ENCODE results near the gene ROCK2. TPM values are rescaled to one million over a fixed set of nuclear protein-coding genes. Genes with fewer than 3 reads are reported as not detected.

ROCK2 gene
- total and polyA plus RNA-seq, 4 donors = 5.3 to 31.0 (median 12.2) TPM

DNA sequence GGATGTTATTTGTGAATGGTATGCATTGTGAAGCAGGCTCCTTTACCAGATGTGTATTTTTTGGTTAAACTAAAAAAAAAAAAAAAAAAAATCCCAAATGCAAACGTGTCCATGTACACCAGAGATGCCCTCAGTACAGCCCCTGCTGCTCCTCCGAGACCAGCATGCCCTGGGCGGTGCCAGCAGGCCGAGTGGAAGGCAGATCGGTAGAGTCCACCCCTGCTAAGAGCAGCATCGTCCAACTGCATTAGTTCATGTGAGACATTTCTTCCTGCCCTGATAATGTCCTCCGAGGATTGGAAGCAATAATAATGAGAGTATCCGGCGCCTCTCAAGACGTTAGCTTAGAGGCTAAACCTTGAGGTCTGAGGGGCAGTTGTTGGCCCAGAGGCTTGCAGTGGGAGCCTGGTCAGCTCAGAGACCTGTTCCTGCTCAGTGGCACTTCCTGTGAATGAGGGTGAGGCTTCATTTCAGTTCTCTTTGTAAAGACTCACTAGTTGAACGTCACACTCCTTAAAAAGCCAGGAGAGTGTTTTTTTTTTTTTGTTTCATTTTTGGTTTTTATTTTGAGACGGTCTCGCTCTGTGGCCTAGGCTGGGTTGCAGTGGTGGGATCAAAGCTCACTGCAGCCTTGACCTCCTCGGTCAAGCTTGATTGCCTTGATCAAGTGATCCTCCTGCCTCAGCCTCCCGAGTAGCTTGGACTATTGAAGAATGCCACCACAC, 183.5 kb downstream of the ROCK2 start (continued):
- TF ChIP-seq, protein P1, sequence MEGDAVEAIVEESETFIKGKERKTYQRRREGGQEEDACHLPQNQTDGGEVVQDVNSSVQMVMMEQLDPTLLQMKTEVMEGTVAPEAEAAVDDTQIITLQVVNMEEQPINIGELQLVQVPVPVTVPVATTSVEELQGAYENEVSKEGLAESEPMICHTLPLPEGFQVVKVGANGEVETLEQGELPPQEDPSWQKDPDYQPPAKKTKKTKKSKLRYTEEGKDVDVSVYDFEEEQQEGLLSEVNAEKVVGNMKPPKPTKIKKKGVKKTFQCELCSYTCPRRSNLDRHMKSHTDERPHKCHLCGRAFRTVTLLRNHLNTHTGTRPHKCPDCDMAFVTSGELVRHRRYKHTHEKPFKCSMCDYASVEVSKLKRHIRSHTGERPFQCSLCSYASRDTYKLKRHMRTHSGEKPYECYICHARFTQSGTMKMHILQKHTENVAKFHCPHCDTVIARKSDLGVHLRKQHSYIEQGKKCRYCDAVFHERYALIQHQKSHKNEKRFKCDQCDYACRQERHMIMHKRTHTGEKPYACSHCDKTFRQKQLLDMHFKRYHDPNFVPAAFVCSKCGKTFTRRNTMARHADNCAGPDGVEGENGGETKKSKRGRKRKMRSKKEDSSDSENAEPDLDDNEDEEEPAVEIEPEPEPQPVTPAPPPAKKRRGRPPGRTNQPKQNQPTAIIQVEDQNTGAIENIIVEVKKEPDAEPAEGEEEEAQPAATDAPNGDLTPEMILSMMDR (IDR thresholded peaks at IDR 0.05; ENCODE audit: low read depth, low read length, missing input control) = no peak
- no peak for TF ChIP-seq NR2F2 (IDR thresholded peaks at IDR 0.05)

DNA sequence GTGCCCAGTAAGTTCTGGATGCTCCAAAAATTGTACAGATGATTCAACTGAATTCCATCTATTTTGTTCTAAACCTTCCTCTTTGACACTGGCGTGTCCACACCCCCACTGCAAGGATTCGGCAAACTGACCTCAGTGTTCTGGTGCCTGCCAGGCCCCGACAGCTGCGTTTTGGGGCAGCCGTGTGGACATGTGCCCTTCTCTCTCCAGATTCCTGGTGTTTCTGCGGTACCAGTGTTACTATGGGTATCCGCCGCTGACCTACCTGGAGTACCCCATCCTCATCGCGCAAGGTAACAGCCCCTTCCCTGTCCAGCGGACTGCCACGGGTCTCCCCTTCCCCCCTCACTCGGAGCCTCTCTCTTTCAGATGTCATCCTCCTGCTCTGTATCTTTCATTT, 184.2 kb downstream of the ROCK2 start:
- Histone ChIP-seq H3K4me3 (ENCODE audit: low read depth in 1 of 3, low read length in 3 of 3) (no peak overlapping the region), H3K9ac (ENCODE audit: low read depth in 1 of 2, low read length in 2 of 2) (no peak overlapping the region), H3K36me3 (ENCODE audit: control insufficient read depth in 4 of 4, insufficient read depth in 3 of 4, low read depth in 1 of 4, low read length in 3 of 4) (no peaks in the 10 kb centered on the region), H3K27me3 (ENCODE audit: control insufficient read depth in 4 of 4, insufficient read depth in 4 of 4, low read length in 3 of 4) (no peaks in the 10 kb centered on the region), H3K4me1 (ENCODE audit: control insufficient read depth in 4 of 4, insufficient read depth in 4 of 4, low read length in 3 of 4) (peaks cover 0 to 9% (median 7%) of the 10 kb centered on the region in 4 donors), H3K9me3 (ENCODE audit: control insufficient read depth in 4 of 4, low read length in 3 of 4) (no peaks in the 10 kb centered on the region), H3K27ac (ENCODE audit: low read depth in 1 of 2, low read length in 2 of 2) (no peak overlapping the region)
- TF ChIP-seq YY1 (IDR thresholded peaks at IDR 0.05) = no peak
- no peak for TF ChIP-seq GABPA (IDR thresholded peaks at IDR 0.05 in 1 of 2, conservative IDR thresholded peaks at IDR 0.05 in 1 of 2)
- no peak for TF ChIP-seq EGR1 (IDR thresholded peaks at IDR 0.05; ENCODE audit: low read depth in 2 of 2)
- TF ChIP-seq HNF4A (conservative IDR thresholded peaks at IDR 0.05) = no peak
- TF ChIP-seq RXRA (IDR thresholded peaks at IDR 0.05) = no peak
- TF ChIP-seq, protein P2, sequence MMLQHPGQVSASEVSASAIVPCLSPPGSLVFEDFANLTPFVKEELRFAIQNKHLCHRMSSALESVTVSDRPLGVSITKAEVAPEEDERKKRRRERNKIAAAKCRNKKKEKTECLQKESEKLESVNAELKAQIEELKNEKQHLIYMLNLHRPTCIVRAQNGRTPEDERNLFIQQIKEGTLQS (IDR thresholded peaks at IDR 0.05) = no peak
- no peak for TF ChIP-seq FOXA1 (IDR thresholded peaks at IDR 0.05)
- TF ChIP-seq, protein P3, sequence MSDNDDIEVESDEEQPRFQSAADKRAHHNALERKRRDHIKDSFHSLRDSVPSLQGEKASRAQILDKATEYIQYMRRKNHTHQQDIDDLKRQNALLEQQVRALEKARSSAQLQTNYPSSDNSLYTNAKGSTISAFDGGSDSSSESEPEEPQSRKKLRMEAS (IDR thresholded peaks at IDR 0.05) = no peak
- TF ChIP-seq JUND (IDR thresholded peaks at IDR 0.05) = no peak
- TF ChIP-seq HNF4G (IDR thresholded peaks at IDR 0.05) = no peak
- TF ChIP-seq FOXA2 (IDR thresholded peaks at IDR 0.05) = no peak
- no peak for TF ChIP-seq SP1 (IDR thresholded peaks at IDR 0.05)
- no peak for TF ChIP-seq RAD21 (IDR thresholded peaks at IDR 0.05)
- TF ChIP-seq, protein P1 (IDR thresholded peaks at IDR 0.05; ENCODE audit: low read depth, low read length, missing input control) = no peak
- no peak for TF ChIP-seq NR2F2 (IDR thresholded peaks at IDR 0.05)
- TF ChIP-seq TAF1 (conservative IDR thresholded peaks at IDR 0.05) = no peak
- TF ChIP-seq, protein P4, sequence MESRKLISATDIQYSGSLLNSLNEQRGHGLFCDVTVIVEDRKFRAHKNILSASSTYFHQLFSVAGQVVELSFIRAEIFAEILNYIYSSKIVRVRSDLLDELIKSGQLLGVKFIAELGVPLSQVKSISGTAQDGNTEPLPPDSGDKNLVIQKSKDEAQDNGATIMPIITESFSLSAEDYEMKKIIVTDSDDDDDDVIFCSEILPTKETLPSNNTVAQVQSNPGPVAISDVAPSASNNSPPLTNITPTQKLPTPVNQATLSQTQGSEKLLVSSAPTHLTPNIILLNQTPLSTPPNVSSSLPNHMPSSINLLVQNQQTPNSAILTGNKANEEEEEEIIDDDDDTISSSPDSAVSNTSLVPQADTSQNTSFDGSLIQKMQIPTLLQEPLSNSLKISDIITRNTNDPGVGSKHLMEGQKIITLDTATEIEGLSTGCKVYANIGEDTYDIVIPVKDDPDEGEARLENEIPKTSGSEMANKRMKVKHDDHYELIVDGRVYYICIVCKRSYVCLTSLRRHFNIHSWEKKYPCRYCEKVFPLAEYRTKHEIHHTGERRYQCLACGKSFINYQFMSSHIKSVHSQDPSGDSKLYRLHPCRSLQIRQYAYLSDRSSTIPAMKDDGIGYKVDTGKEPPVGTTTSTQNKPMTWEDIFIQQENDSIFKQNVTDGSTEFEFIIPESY (IDR thresholded peaks at IDR 0.05) = no peak
- TF ChIP-seq, protein P5, sequence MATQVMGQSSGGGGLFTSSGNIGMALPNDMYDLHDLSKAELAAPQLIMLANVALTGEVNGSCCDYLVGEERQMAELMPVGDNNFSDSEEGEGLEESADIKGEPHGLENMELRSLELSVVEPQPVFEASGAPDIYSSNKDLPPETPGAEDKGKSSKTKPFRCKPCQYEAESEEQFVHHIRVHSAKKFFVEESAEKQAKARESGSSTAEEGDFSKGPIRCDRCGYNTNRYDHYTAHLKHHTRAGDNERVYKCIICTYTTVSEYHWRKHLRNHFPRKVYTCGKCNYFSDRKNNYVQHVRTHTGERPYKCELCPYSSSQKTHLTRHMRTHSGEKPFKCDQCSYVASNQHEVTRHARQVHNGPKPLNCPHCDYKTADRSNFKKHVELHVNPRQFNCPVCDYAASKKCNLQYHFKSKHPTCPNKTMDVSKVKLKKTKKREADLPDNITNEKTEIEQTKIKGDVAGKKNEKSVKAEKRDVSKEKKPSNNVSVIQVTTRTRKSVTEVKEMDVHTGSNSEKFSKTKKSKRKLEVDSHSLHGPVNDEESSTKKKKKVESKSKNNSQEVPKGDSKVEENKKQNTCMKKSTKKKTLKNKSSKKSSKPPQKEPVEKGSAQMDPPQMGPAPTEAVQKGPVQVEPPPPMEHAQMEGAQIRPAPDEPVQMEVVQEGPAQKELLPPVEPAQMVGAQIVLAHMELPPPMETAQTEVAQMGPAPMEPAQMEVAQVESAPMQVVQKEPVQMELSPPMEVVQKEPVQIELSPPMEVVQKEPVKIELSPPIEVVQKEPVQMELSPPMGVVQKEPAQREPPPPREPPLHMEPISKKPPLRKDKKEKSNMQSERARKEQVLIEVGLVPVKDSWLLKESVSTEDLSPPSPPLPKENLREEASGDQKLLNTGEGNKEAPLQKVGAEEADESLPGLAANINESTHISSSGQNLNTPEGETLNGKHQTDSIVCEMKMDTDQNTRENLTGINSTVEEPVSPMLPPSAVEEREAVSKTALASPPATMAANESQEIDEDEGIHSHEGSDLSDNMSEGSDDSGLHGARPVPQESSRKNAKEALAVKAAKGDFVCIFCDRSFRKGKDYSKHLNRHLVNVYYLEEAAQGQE (IDR thresholded peaks at IDR 0.05) = no peak
- no peak for DNase-seq (ENCODE audit: low spot score)
- 92% methylated on average over 13 of the region's 13 CpGs for WGBS
